Left colon (tissue), 2 donors: ENCODE results near the gene OAS1. TPM values are rescaled to one million over a fixed set of nuclear protein-coding genes. Genes with fewer than 3 reads are reported as not detected.
"Not testable (repeated sequence)": the region's sequence is repeated elsewhere in the genome, so short reads cannot be mapped to it uniquely, and the experiment has no call there.

Experiments
- ATAC-seq: fragments of 200-7000 bp; cut with Tn5 transposase; one replicate; pipeline ENCODE4 v1.9.1; 2020; ENCODE audit warnings: mild to moderate bottlenecking, moderate library complexity
- DNase-seq, 2 donors: peaks; one replicate each; pipeline ENCODE4 v3.0.0-alpha.2; 2020
- intact Hi-C, 2 donors: fragments of 100-400 bp; cut with DNase I in 1 of 2; cut with micrococcal nuclease in 1 of 2; formaldehyde crosslinking; loops; one replicate each; pipeline versions ENCODE4 v1.11.2 to v1.14.0; 2022; cut with DNase I, micrococcal nuclease
- total RNA-seq, 2 donors: library from RNA; stranded (reverse); fragmentation: NEBNext Ultra II Directional; extraction: Animal tissue kit (Norgen Biotek cat#: 25700); gene quantifications; one replicate each; pipeline ENCODE4 v1.2.1, GENCODE V29; 2021
- donor health status: DM: no; HTN: no; CAD: no.
- donor health status: DM: yes; HTN: yes; CAD: no.

The OAS1 gene
- total RNA-seq, 2 donors from 2014 or later, result 97.4 to 104 TPM

GRCh38 chr12:112948806-112949205 is 42.0 kb downstream of the OAS1 start:
- ATAC-seq (no peak), DNase-seq (no peak)
- intact Hi-C loops, result no loop called here

GRCh38 chr12:112950701-112951100 is 43.9 kb downstream of the OAS1 start:
- intact Hi-C loops, result no loop called here
- no peak for DNase-seq
- no peak for ATAC-seq

DNA sequence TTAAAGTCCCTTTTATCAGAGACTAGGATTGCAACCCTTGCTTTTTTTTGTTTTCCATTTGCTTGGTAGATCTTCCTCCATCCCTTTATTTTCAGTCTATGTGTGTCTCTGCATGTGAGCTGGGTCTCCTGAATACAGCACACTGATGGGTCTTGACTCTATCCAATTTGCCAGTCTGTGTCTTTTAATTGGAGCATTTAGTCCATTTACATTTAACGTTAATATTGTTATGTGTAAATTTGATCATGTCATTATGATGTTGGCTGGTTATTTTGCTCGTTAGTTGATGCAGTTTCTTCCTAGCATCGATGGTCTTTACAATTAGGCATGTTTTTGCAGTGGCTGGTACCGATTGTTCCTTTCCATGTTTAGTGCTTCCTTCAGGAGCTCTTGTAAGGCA is 50.4 kb downstream of the OAS1 start:
- ATAC-seq, intact Hi-C loops, DNase-seq: not testable (repeated sequence)

DNA sequence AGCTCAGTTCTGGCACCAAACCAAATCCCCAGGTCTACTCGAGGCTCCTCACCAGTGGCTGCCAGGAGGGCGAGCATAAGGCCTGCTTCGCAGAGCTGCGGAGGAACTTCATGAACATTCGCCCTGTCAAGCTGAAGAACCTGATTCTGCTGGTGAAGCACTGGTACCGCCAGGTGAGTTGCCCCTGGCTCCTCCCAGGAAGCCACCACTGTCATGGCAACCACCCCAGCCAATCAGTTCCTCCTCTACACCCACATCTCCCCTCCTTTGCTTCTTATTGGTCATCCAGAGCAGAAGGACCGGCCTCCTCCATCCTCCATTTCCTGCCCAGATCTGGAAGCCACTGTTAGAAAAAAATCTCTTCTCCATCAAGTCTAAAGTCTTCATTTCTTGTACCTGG is 54.3 kb downstream of the OAS1 start:
- ATAC-seq, result no peak
- no peak for DNase-seq
- intact Hi-C loops, result no loop called here

DNA sequence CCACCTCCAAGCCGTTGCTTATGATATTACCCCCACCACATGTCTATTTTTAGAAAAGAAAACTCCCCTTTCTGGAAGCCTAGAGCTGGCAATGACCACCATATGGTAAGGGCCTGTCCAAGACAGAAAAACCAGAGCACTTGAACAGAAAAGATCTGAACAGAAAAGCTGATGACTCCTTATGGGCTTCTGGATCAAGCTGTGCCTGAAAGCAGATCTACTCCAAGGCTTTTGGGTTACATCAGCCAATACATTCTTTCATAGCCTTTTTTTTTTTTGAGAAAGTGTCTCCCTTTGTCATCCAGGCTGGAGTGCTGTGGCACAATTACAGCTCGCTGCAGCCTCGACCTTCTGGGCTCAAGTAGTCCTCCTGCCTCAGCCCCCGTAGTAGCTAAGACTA is 54.8 kb downstream of the OAS1 start:
- intact Hi-C loops, result no loop called here
- DNase-seq (no peak), ATAC-seq (no peak)

DNA sequence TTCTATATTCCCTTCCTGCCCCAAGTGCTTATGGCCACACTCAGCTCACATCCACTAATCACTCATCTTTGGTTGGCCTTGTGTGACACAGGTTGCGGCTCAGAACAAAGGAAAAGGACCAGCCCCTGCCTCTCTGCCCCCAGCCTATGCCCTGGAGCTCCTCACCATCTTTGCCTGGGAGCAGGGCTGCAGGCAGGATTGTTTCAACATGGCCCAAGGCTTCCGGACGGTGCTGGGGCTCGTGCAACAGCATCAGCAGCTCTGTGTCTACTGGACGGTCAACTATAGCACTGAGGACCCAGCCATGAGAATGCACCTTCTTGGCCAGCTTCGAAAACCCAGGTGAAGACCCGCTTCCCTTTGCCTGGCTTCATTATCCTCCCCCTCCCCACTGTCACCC is 55.8 kb downstream of the OAS1 start:
- ATAC-seq (no peak), DNase-seq (no peak)
- intact Hi-C loops, result no loop called here

- no peak for DNase-seq
- intact Hi-C loops, result no loop called here
- no peak for ATAC-seq
Observed at GRCh38 chr12:112963227-112963861, 56.6 kb downstream of the OAS1 start.

DNA sequence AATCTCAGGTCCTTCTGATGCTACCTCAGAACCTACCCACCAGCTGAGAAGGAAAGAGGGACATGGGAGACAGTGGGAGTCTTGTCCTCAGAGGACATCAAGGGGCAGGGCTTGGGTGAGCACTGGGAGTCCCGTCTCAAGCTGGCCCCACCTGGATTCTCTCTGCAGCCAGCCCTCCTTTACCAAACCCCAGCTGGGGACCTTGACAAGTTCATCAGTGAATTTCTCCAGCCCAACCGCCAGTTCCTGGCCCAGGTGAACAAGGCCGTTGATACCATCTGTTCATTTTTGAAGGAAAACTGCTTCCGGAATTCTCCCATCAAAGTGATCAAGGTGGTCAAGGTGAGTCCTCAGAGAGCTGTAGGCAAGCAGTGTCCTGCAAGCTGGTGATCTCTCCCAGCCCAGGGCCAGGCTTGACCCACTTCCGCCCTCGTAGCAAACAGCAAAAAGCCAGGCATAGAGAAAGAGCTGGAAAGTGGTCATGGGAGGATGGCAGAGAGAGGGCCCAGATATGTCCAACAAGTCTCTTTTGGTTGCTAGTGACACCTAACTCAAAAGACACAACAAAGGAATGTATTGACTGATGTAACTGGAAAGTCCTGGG is 57.4 kb downstream of the OAS1 start:
- ATAC-seq (no peak), DNase-seq (no peak)
- intact Hi-C loops, result no loop called here

- ATAC-seq (no peak), DNase-seq (no peak)
- intact Hi-C loops, result no loop called here
Observed at GRCh38 chr12:112964915-112965314, 58.2 kb downstream of the OAS1 start.

GRCh38 chr12:112965643-112966042 is 58.9 kb downstream of the OAS1 start:
- DNase-seq (no peak), ATAC-seq (no peak)
- intact Hi-C loops, result no loop called here

GRCh38 chr12:112967306-112967705 is 60.5 kb downstream of the OAS1 start:
- ATAC-seq (no peak), DNase-seq (no peak)
- intact Hi-C loops, result no loop called here

GRCh38 chr12:112967858-112968257 is 61.1 kb downstream of the OAS1 start:
- no peak for ATAC-seq
- DNase-seq, result no peak

More at GRCh38 chr12:112967858-112968257, 61.1 kb downstream of the OAS1 start:
- intact Hi-C loops, result no loop called here

Other genes starting within 250 kb of the OAS1 start
- gene RPH3A, start 115.2 kb upstream of the OAS1 start, total RNA-seq, result under 1 TPM in 1 of 2 donors, not detected in 1; 0.45 TPM
- 10 to 100 TPM; 12.9 to 27.2 TPM for gene OAS3, start 31.5 kb downstream of the OAS1 start, total RNA-seq
- gene OAS2, start 71.6 kb downstream of the OAS1 start, total RNA-seq, result 1 to 10 TPM; 3.2 to 6.7 TPM
- gene DTX1, start 149.8 kb downstream of the OAS1 start, total RNA-seq, result 1 to 10 TPM; 1.2 to 2.3 TPM
- gene RASAL1, start 228.8 kb downstream of the OAS1 start, total RNA-seq, result 10 to 100 TPM in 1 of 2 donors, 1 to 10 TPM in 1; 9.0 to 14.1 TPM
- gene CFAP73, start 242.8 kb downstream of the OAS1 start, total RNA-seq, result under 1 TPM in 1 of 2 donors, not detected in 1; 0.43 TPM